IPS DF 4.7 (cell line): ENCODE results near the gene MCM8.

Experiments used
- DNase-seq: peaks from one replicate; pipeline ENCODE4 v3.0.0-alpha.2; 2013; ENCODE audit warnings: low spot score; ENCODE audit errors: extremely low read depth

Gene MCM8

GRCh38 chr20:5945963-5946362, 4.5 kb upstream of the MCM8 start:
- DNase-seq: no peak

DNA sequence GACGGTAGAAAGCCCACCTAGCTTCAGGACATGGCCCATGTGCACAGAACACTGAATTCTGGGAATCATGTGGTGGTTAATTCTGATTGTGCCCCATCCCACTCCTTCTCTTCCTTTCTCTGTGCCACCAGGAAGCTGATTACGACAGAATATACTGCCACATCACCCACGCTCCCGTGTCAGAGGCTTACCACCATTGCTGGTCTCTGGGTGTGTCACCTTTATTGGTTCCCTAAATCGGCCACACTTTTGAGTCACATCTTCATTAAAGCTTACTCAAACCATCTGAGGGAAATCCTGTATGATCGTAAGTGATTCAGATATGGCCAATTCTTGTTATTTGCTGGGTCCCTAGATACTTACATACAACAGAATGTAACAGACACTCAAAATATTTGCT, 3.2 kb upstream of the MCM8 start:
- DNase-seq: no peak

GRCh38 chr20:5949943-5950270, 545 bp upstream of the MCM8 start:
- DNase-seq: no peak

GRCh38 chr20:5967469-5967868, 17.0 kb downstream of the MCM8 start:
- no peak for DNase-seq

DNA sequence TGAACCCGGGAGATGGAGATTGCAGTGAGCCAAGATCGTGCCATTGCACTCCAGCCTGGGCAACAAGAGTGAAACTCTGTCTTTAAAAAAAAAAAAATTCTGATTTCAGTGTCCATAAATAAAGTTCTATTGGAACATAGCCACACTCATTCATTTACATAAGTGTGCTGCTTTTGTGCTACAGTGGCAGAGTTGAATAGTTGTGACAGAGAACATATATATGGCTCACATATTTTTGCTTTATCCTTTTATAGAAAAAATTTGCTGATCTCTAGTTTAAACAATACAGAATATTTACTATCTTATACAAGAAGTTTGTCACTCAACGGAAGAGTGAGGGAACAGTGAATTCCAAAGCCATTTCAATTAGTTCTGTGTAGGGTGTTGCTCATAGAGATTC, 18.0 kb downstream of the MCM8 start:
- no peak for DNase-seq

- peak; percentile 81 for DNase-seq
Measured at GRCh38 chr20:5969348-5969935, 19.0 kb downstream of the MCM8 start.

DNA sequence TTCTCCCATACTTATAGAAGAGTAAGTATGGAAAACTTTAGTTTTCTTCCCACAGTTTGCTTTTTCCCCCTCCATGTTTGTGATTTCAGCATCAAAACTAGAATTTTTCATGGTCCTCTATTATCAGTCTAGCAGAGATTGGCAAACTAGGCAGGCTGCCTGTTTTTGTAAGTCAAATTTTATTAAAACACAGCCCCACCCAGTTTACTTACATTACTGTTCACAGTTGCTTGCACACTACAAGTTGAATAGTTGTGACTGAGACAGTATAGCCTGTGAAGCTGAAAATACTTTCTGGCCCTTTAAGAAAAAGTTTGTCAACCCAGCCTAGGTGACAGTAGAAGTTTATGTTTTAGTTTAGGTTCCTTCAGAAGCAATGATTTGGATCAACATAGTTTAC, 19.5 kb downstream of the MCM8 start:
- no peak for DNase-seq

DNA sequence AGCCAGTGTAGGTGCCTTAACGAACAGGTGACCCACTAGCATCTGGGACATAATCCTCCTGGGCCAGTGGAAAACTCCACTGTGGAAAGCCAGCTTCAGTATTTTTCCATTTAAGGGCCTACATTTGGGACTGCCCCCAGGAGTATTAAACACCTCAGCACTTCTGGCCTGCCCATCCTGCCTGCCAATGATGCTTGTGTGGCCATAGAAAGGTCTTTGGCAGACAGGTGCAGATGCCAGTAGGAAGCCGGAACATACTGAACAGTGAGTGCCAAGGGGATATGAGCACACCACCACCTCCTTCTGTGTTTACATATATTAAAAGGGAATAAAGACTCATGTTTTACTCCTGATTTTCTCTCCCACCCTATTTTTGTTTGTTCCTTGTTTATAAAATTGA, 19.9 kb downstream of the MCM8 start:
- DNase-seq: no peak

DNA sequence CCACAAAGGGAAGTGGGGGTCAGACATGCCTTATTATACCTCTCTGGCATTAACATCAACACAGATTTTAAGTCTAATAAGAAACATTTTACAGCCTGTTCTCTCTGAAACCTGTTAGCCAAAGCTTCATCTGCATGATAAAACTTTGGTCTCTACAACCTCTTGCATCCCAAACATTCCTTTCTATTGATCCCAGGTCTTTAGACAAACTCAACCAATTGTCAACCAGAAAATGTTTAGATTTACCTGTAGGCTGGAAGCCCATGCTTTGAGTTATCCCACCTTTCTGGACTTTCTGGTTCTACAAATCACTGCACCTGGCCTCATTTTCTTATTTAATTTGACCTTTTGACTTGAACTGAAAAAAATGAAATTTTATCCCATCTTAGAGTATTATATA, 20.8 kb downstream of the MCM8 start:
- no peak for DNase-seq

GRCh38 chr20:5973172-5973571, 22.7 kb downstream of the MCM8 start:
- DNase-seq: no peak

- no peak for DNase-seq
Measured at GRCh38 chr20:5973971-5974370, 23.5 kb downstream of the MCM8 start.

DNA sequence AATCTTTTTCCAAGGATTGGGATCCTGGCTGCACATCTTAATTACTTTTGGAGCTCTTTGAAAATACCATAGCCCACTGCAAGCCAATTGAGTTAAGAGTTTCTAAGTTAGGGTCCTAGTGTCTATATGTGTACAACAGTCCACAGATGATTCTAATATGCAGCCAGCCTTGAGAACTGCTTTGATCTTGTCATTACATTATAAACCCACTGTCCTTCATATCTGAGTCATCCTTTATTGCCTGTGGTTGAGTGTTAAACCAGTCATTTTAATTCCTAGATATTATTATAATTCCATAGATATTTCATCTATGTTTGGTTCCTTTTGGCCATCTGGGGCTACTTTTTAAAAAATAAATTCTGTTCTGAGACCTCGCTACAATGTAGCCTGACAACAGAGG, 24.1 kb downstream of the MCM8 start:
- DNase-seq: no peak

DNA sequence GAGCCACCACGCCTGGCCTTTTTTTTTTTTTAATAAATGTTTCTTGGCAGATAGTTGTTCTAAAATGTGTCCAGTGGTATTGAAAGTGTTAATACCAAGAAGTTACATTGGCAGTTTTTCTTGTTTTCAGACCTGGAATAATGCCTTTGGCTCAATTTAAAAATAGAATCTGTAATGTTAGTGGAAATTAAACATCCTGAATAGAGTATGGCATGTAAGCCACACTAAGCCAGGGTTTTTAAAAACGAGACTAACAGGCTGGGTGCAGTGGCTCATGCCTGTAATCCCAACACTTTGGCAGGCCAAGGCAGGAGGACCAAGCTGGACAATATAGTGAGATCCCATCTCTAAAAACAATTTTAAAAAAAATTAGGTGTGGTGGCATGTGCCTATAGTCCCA, 25.3 kb downstream of the MCM8 start:
- no peak for DNase-seq

GRCh38 chr20:5977223-5977622, 26.8 kb downstream of the MCM8 start:
- DNase-seq: no peak

GRCh38 chr20:5977975-5978374, 27.5 kb downstream of the MCM8 start:
- no peak for DNase-seq

- DNase-seq: no peak
Measured at GRCh38 chr20:5979801-5980200, 29.3 kb downstream of the MCM8 start.

DNA sequence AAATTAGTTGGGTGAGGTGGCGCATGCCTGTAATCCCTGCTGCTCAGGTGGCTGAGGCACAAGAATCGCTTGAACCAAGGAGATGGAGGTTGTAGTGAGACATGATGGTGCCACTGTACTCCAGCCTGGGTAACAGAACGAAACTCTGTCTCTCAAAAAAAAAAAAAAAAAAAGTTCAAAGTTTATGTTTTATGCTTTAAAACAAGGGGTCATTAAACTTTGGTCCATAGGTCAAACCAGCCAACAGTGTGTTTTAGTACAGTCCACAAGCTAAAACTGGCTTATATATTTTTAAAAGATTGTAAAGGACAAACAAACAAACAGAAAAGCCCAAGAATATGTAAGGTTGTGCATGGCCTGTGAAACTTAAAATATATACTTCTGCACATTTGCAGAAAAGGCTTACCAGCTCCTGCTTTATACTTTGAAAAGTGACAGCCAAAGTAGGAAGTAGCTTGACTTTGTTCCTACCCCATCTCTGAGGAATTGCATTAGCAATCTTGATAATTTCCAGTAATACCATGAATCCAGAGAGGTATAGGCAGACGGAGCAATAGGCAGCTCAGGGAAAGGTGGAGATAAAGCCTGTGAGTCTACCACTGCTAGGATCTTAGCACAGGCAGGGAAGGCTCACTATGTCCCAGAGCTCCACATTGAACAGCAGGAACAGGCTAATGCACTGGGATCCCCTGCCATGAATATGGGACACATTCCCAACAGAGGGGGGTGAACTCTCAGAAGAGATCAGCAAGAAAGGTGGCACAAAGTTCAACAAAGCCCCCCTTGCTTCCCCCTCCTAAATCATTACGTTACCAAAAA, 30.5 kb downstream of the MCM8 start:
- DNase-seq: no peak

GRCh38 chr20:5987383-5987782, 36.9 kb downstream of the MCM8 start:
- DNase-seq: no peak

DNA sequence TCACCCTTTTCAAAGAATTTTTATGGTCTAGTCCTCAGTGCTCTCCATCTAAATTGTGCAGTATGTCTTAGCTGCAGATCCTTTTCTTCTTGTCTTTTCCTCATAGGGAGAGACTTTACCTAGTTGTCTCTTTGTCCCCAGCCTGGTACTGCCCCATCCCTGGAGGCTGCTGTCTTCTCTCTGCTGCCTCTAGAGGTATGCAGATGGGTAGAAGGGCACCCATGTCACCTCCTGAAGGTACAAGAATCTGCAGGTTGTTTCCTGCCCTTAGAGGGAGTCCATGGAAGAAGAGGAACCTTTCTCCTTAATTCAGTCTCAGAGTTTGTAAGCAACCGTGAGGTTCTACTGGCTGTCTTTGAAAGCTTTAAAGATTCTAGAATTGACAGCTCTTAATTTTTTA, 39.1 kb downstream of the MCM8 start:
- no peak for DNase-seq

DNA sequence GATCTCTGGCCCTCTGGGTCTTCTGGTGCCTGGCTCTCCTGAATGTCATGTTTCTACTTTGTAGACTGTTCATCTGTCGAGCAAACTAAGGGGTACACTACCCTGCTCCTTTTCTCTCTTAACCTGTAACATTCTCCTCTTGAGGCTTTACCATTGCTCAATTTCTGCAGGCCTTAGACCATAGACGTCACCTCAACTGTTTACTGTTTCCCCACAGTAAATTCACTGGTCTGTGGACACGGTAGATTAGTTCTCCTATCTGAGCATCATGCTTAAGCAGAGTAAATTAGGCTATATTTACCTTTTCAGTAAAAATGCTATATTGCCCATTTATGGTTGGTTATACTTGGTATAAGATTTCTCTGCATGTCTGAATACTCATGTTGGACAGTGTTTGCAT, 40.5 kb downstream of the MCM8 start:
- DNase-seq: no peak

GRCh38 chr20:5991623-5992441, 41.4 kb downstream of the MCM8 start:
- DNase-seq: no peak

- DNase-seq: no peak
Measured at GRCh38 chr20:5996765-5997164, 46.3 kb downstream of the MCM8 start.

GRCh38 chr20:5999783-6000182, 49.3 kb downstream of the MCM8 start:
- no peak for DNase-seq
